ENCODE data around the gene AGO1. TPM values are rescaled to one million over a fixed set of nuclear protein-coding genes. Genes with fewer than 3 reads are reported as not detected.

AGO1 gene
- total and polyA plus RNA-seq, 10 of the 15 experiments (the other 5 are each of a cell fraction or from before 2014, with no cell fraction given) = 1.8 to 24.0 (median 8.1) TPM

- 0 out of 2 replicates have a peak, but pooled peaks have one; percentile 32 for TF ChIP-seq MAX (IDR thresholded peaks at IDR 0.05; ENCODE audit: low read depth, low read length)
- TF ChIP-seq CBFB (IDR thresholded peaks at IDR 0.05; ENCODE audit: low read depth) = no peak
- TF ChIP-seq WRNIP1 (IDR thresholded peaks at IDR 0.05; ENCODE audit: borderline replicate concordance, low read depth, low read length) = no peak
- TF ChIP-seq JUNB (IDR thresholded peaks at IDR 0.05) = no peak
- peak; percentile 32; the same call in 1 of the 2 replicates for TF ChIP-seq NFYB (IDR thresholded peaks at IDR 0.05; ENCODE audit: insufficient read depth, low read depth, low read length)
Measured at GRCh38 chr1:35882945-35883634, at the start of gene AGO1 (continued).

GRCh38 chr1:35833395-35833794 is 49.6 kb upstream of the AGO1 start:
- intact Hi-C loops (cut with micrococcal nuclease; ENCODE audit: unreplicated experiment) = no loop called here
- POLR2A ChIA-PET = no interaction called here
- 0 out of 4 replicates have a peak, but pooled peaks cover 0 to 2% of the 10 kb centered on the region in 2 experiments for H3K36me3 ChIP-seq (ENCODE audit: control insufficient read depth in 2 of 2, insufficient read depth in 2 of 2, low read length in 1 of 2)

More at GRCh38 chr1:35833395-35833794, 49.6 kb upstream of the AGO1 start:
- no TSS peak for BruUV-seq (replicated peaks)
- FAIRE-seq (no peak), ATAC-seq (no peak), DNase-seq (ENCODE audit: low read depth, low spot score) (no peak)
- Histone ChIP-seq H3K79me2 (ENCODE audit: control insufficient read depth, insufficient read depth, low read length) (no peaks in the 10 kb centered on the region), H3K27ac (ENCODE audit: control insufficient read depth, insufficient read depth) (no peak overlapping the region), H3K4me3 (no peak overlapping the region), H3K9ac (ENCODE audit: control insufficient read depth, insufficient read depth, low read length) (no peak overlapping the region), H3K4me1 (ENCODE audit: control insufficient read depth, insufficient read depth, low read length) (no peaks in the 10 kb centered on the region), H2AFZ (ENCODE audit: control insufficient read depth, low read depth, low read length) (no peak overlapping the region), H4K20me1 (ENCODE audit: control insufficient read depth, insufficient read depth) (no peaks in the 10 kb centered on the region), H3K27me3 (replicated peaks in 1 of 2; ENCODE audit: control insufficient read depth in 2 of 2, insufficient read depth in 2 of 2, low read length in 1 of 2) (no peaks in the 10 kb centered on the region), H3K9me3 (replicated peaks; ENCODE audit: control insufficient read depth, insufficient read depth, low read length) (no peaks in the 10 kb centered on the region), H3K4me2 (ENCODE audit: control insufficient read depth, insufficient read depth) (no peak overlapping the region)
- in situ Hi-C loops (cut with MboI) = no loop called here
- ChIA-PET CTCF (no interaction called here), SMC1A (ENCODE audit: uncharacterized antibody, unreplicated experiment) (interaction anchor here (0.8 to 1.1 kb wide), 2 partner anchors 10 to 24 kb away, joined by 3 read pairs; no protein-coding TSS in a partner anchor), RAD21 (ENCODE audit: unreplicated experiment) (no interaction called here)
- 63% methylated on average over 2 of the region's 2 CpGs for WGBS (ENCODE audit: insufficient coverage, insufficient replicate concordance, low lambda C conversion rate, missing lambda C conversion rate)
- TF ChIP-seq PRDM15 (CRISPR knock-in tag; IDR thresholded peaks at IDR 0.05) (no peak), TCF12 (IDR thresholded peaks at IDR 0.05; ENCODE audit: low read depth, low read length) (no peak)
